ENCODE data around the gene OGFR. TPM values are rescaled to one million over a fixed set of nuclear protein-coding genes. Genes with fewer than 3 reads are reported as not detected.

The OGFR gene
- polyA plus RNA-seq, 2 donors = 16.9 to 35.6 TPM

GRCh38 chr20:62768551-62769287 is 35.9 kb upstream of the OGFR start:
- no peaks in the 10 kb centered on the region for H3K9me3 ChIP-seq (ENCODE audit: control insufficient read depth in 2 of 2, insufficient read depth in 1 of 2, low read depth in 1 of 2, low read length in 1 of 2)
- H3K36me3 ChIP-seq (ENCODE audit: control insufficient read depth in 2 of 2, insufficient read depth in 2 of 2, low read length in 1 of 2) = no peaks in the 10 kb centered on the region
- H3K4me1 ChIP-seq (ENCODE audit: control insufficient read depth in 2 of 2, insufficient read depth in 2 of 2, low read length in 1 of 2) = peaks cover 2 to 15% of the 10 kb centered on the region in 2 donors
- no peak overlapping the region for H3K4me3 ChIP-seq (ENCODE audit: low read depth in 1 of 2, low read length in 2 of 2)
- H3K27ac ChIP-seq (ENCODE audit: low read depth in 2 of 2, low read length in 1 of 2) = no peak overlapping the region
- H3K27me3 ChIP-seq (ENCODE audit: control insufficient read depth in 1 of 2, insufficient read depth in 2 of 2, low read length in 2 of 2) = no peaks in the 10 kb centered on the region
- 37 to 40% methylated on average over 21 of the region's 21 CpGs for WGBS, 2 donors

- H3K27ac ChIP-seq (ENCODE audit: low read depth in 2 of 2, low read length in 1 of 2) = no peak overlapping the region
- no peaks in the 10 kb centered on the region for H3K9me3 ChIP-seq (ENCODE audit: control insufficient read depth in 2 of 2, insufficient read depth in 1 of 2, low read depth in 1 of 2, low read length in 1 of 2)
- H3K4me3 ChIP-seq (ENCODE audit: low read depth in 1 of 2, low read length in 2 of 2) = no peak overlapping the region
- WGBS, 2 donors = 83 to 89% methylated on average over 16 of the region's 16 CpGs
- H3K36me3 ChIP-seq (ENCODE audit: control insufficient read depth in 2 of 2, insufficient read depth in 2 of 2, low read length in 1 of 2) = no peaks in the 10 kb centered on the region
- H3K4me1 ChIP-seq (ENCODE audit: control insufficient read depth in 2 of 2, insufficient read depth in 2 of 2, low read length in 1 of 2) = peaks cover 3 to 17% of the 10 kb centered on the region in 2 donors
- H3K27me3 ChIP-seq (ENCODE audit: control insufficient read depth in 1 of 2, insufficient read depth in 2 of 2, low read length in 2 of 2) = no peaks in the 10 kb centered on the region
These were observed 35.1 kb upstream of the OGFR start for GRCh38 chr20:62769346-62770071.

GRCh38 chr20:62770111-62770910 is 34.3 kb upstream of the OGFR start:
- Histone ChIP-seq H3K4me1 (ENCODE audit: control insufficient read depth in 2 of 2, insufficient read depth in 2 of 2, low read length in 1 of 2) (peaks cover 3 to 19% of the 10 kb centered on the region in 2 donors), H3K9me3 (ENCODE audit: control insufficient read depth in 2 of 2, insufficient read depth in 1 of 2, low read depth in 1 of 2, low read length in 1 of 2) (no peaks in the 10 kb centered on the region), H3K36me3 (ENCODE audit: control insufficient read depth in 2 of 2, insufficient read depth in 2 of 2, low read length in 1 of 2) (no peaks in the 10 kb centered on the region), H3K4me3 (ENCODE audit: low read depth in 1 of 2, low read length in 2 of 2) (no peak overlapping the region), H3K27me3 (ENCODE audit: control insufficient read depth in 1 of 2, insufficient read depth in 2 of 2, low read length in 2 of 2) (no peaks in the 10 kb centered on the region), H3K27ac (ENCODE audit: low read depth in 2 of 2, low read length in 1 of 2) (no peak overlapping the region)
- WGBS, 2 donors = 88 to 90% methylated on average over 20 of the region's 20 CpGs

GRCh38 chr20:62770916-62771315 is 33.7 kb upstream of the OGFR start:
- Histone ChIP-seq H3K9me3 (ENCODE audit: control insufficient read depth in 2 of 2, insufficient read depth in 1 of 2, low read depth in 1 of 2, low read length in 1 of 2) (no peaks in the 10 kb centered on the region), H3K4me1 (ENCODE audit: control insufficient read depth in 2 of 2, insufficient read depth in 2 of 2, low read length in 1 of 2) (peaks cover 3 to 19% of the 10 kb centered on the region in 2 donors), H3K36me3 (ENCODE audit: control insufficient read depth in 2 of 2, insufficient read depth in 2 of 2, low read length in 1 of 2) (no peaks in the 10 kb centered on the region), H3K27ac (ENCODE audit: low read depth in 2 of 2, low read length in 1 of 2) (no peak overlapping the region), H3K4me3 (ENCODE audit: low read depth in 1 of 2, low read length in 2 of 2) (no peak overlapping the region), H3K27me3 (ENCODE audit: control insufficient read depth in 1 of 2, insufficient read depth in 2 of 2, low read length in 2 of 2) (no peaks in the 10 kb centered on the region)
- WGBS, 2 donors = 79 to 83% methylated on average over 14 of the region's 14 CpGs

GRCh38 chr20:62771396-62772102 is 33.1 kb upstream of the OGFR start:
- 77% methylated on average over 25 of the region's 25 CpGs for WGBS, 2 donors
- H3K9me3 ChIP-seq (ENCODE audit: control insufficient read depth in 2 of 2, insufficient read depth in 1 of 2, low read depth in 1 of 2, low read length in 1 of 2) = peaks cover 0 to under 1% of the 10 kb centered on the region in 2 donors
- no peak overlapping the region for H3K4me3 ChIP-seq (ENCODE audit: low read depth in 1 of 2, low read length in 2 of 2)
- no peak overlapping the region for H3K27ac ChIP-seq (ENCODE audit: low read depth in 2 of 2, low read length in 1 of 2)
- H3K36me3 ChIP-seq (ENCODE audit: control insufficient read depth in 2 of 2, insufficient read depth in 2 of 2, low read length in 1 of 2) = no peaks in the 10 kb centered on the region
- H3K4me1 ChIP-seq (ENCODE audit: control insufficient read depth in 2 of 2, insufficient read depth in 2 of 2, low read length in 1 of 2) = peaks cover 3 to 21% of the 10 kb centered on the region in 2 donors
- H3K27me3 ChIP-seq (ENCODE audit: control insufficient read depth in 1 of 2, insufficient read depth in 2 of 2, low read length in 2 of 2) = no peaks in the 10 kb centered on the region

GRCh38 chr20:62772103-62772611 is 32.5 kb upstream of the OGFR start:
- Histone ChIP-seq H3K9me3 (ENCODE audit: control insufficient read depth in 2 of 2, insufficient read depth in 1 of 2, low read depth in 1 of 2, low read length in 1 of 2) (peaks cover 0 to 2% of the 10 kb centered on the region in 2 donors), H3K4me3 (ENCODE audit: low read depth in 1 of 2, low read length in 2 of 2) (no peak overlapping the region)
- 87 to 88% methylated on average over 23 of the region's 23 CpGs for WGBS, 2 donors

GRCh38 chr20:62772619-62772989 is 32.0 kb upstream of the OGFR start:
- 43 to 50% methylated on average over 11 of the region's 11 CpGs for WGBS, 2 donors
- Histone ChIP-seq H3K36me3 (ENCODE audit: control insufficient read depth in 2 of 2, insufficient read depth in 2 of 2, low read length in 1 of 2) (no peaks in the 10 kb centered on the region), H3K4me1 (ENCODE audit: control insufficient read depth in 2 of 2, insufficient read depth in 2 of 2, low read length in 1 of 2) (peaks cover 3 to 19% of the 10 kb centered on the region in 2 donors), H3K27ac (ENCODE audit: low read depth in 2 of 2, low read length in 1 of 2) (no peak overlapping the region), H3K4me3 (ENCODE audit: low read depth in 1 of 2, low read length in 2 of 2) (no peak overlapping the region), H3K27me3 (ENCODE audit: control insufficient read depth in 1 of 2, insufficient read depth in 2 of 2, low read length in 2 of 2) (no peaks in the 10 kb centered on the region), H3K9me3 (ENCODE audit: control insufficient read depth in 2 of 2, insufficient read depth in 1 of 2, low read depth in 1 of 2, low read length in 1 of 2) (peaks cover 0 to 2% of the 10 kb centered on the region in 2 donors)

More at GRCh38 chr20:62772103-62772611, 32.5 kb upstream of the OGFR start:
- Histone ChIP-seq H3K27me3 (ENCODE audit: control insufficient read depth in 1 of 2, insufficient read depth in 2 of 2, low read length in 2 of 2) (no peaks in the 10 kb centered on the region), H3K27ac (ENCODE audit: low read depth in 2 of 2, low read length in 1 of 2) (no peak overlapping the region), H3K36me3 (ENCODE audit: control insufficient read depth in 2 of 2, insufficient read depth in 2 of 2, low read length in 1 of 2) (no peaks in the 10 kb centered on the region), H3K4me1 (ENCODE audit: control insufficient read depth in 2 of 2, insufficient read depth in 2 of 2, low read length in 1 of 2) (peaks cover 3 to 19% of the 10 kb centered on the region in 2 donors)

- H3K36me3 ChIP-seq (ENCODE audit: control insufficient read depth in 2 of 2, insufficient read depth in 2 of 2, low read length in 1 of 2) = no peaks in the 10 kb centered on the region
- WGBS, 2 donors = 24 to 30% methylated on average over 19 of the region's 19 CpGs
- H3K9me3 ChIP-seq (ENCODE audit: control insufficient read depth in 2 of 2, insufficient read depth in 1 of 2, low read depth in 1 of 2, low read length in 1 of 2) = peaks cover 0 to 2% of the 10 kb centered on the region in 2 donors
- no peak overlapping the region for H3K4me3 ChIP-seq (ENCODE audit: low read depth in 1 of 2, low read length in 2 of 2)
- no peaks in the 10 kb centered on the region for H3K27me3 ChIP-seq (ENCODE audit: control insufficient read depth in 1 of 2, insufficient read depth in 2 of 2, low read length in 2 of 2)
- H3K27ac ChIP-seq (ENCODE audit: low read depth in 2 of 2, low read length in 1 of 2) = peak overlapping the region in 1 of 2 donors; percentile 15
- H3K4me1 ChIP-seq (ENCODE audit: control insufficient read depth in 2 of 2, insufficient read depth in 2 of 2, low read length in 1 of 2) = peaks cover 3 to 19% of the 10 kb centered on the region in 2 donors
These were observed 31.4 kb upstream of the OGFR start for GRCh38 chr20:62772990-62773844.
